ENCODE measurements around the gene TBC1D9.

TBC1D9 gene

GRCh38 chr4:140609548-140610425 is 146.4 kb downstream of the TBC1D9 start:
- DNase-seq, result no peak

DNA sequence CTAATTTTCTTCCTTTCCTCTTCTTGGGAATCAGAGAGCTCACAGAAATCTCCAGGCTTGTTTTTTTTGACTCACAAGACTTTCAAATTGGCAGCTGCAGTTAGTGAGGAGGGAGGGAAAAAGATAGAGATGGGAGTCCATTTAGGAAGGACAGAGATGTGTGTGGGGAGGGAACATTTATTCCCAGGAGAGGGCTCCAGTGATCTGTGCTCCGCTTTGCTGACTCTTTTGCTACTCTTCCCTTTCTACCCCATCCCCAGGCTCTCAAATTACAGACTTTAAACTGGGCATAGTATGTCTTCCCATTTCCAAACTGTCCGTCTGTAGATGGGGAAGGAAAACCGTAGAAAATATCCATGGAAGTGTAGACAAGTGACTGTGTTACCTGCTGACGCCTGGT is 148.3 kb downstream of the TBC1D9 start:
- DNase-seq, result no peak

- no peak for DNase-seq
These were observed 151.6 kb downstream of the TBC1D9 start for GRCh38 chr4:140604544-140604943.

DNA sequence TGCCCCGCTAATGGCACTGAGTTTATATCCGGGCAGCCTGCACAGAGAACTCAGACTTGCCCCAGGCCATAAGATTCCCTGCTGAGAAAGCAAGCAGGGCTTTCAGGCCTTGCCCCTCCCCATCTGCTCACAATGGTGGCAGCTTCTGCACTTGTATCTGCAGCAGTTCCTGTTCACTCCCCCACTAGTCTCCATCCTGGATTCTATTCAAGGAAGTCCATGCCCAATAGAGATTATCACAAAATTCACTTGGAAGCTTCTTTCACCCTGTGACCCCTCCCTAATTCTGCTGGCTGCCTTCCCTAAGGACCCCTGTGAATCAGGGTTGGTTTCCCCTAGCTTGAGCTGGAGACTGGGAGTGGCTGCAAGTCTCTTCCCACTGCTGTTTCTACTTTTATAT is 152.9 kb downstream of the TBC1D9 start:
- DNase-seq, result no peak

DNA sequence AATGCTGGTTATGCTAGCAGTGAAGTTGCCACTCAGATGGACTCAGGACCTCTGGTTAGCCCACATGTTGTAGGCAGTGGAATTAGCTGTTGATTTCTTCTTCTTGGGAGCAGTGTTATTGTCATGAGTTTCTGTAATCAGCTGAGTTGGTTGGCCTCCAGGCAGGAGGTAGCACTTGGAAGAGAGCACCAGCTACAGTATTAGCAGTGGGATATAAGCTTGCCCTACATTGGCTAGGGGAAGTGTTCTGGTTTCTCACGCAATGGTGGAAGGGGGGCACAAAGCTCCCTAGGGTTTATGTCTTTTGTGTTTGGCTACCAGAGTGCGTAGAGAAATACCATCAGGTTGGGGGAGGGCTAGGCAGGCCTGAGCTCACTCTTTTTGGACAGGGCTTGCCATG is 153.5 kb downstream of the TBC1D9 start:
- DNase-seq, result no peak

DNA sequence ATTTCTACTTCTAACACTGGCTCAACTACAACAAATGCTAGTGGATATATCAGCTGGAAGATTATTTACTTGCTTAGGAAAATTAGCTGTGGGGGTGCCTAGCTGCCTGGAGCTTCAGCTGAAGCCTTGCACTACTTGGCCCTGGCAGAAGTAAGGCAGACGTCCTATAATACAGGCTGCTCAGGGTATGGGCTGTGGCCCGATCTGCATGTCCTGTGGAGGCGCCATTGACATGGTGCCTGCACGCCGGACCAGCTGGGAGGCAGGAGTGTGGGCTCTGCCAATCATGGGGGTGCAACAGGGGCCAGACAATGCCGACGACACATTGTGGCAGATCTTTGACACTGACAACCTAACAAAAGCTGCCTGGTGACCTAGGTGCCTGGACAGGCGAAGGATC is 155.8 kb downstream of the TBC1D9 start:
- DNase-seq, result no peak

GRCh38 chr4:140595065-140595464 is 161.1 kb downstream of the TBC1D9 start:
- no peak for DNase-seq

GRCh38 chr4:140584439-140584838 is 171.7 kb downstream of the TBC1D9 start:
- DNase-seq, result no peak

GRCh38 chr4:140581078-140581477 is 175.1 kb downstream of the TBC1D9 start:
- DNase-seq, result no peak

DNA sequence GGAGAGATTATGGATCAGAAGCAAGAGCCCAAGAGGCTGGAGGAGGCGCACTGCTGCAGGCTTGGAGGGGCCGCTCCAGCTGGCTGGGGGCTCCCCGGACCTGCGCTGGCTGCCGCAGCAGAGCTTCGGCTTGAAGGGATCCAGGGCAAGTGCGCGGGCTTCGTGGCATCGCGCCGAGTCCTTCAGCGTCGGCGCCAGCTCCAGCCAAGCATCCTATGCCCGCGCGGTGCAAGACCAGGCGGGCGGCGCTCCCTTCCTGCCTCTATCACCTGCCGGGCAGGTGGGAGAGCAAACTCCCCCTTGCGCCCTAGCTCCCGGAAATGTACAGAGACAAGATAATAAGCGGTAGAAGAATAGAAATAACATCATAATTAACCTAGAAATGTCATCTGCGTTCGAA is 176.9 kb downstream of the TBC1D9 start:
- DNase-seq, result no peak

- no peak for DNase-seq
These were observed 180.7 kb downstream of the TBC1D9 start for GRCh38 chr4:140575489-140575888.

- no peak for DNase-seq
These were observed 184.6 kb downstream of the TBC1D9 start for GRCh38 chr4:140571620-140572019.
